Glomerular visceral epithelial cell (primary cell): ENCODE measurements around the gene ATP13A1.

ENCODE experiments used
- DNase-seq: peaks from one replicate; pipeline ENCODE4 v3.0.0-alpha.2; 2016; ENCODE audit errors: extremely low spot score

Gene ATP13A1

DNA sequence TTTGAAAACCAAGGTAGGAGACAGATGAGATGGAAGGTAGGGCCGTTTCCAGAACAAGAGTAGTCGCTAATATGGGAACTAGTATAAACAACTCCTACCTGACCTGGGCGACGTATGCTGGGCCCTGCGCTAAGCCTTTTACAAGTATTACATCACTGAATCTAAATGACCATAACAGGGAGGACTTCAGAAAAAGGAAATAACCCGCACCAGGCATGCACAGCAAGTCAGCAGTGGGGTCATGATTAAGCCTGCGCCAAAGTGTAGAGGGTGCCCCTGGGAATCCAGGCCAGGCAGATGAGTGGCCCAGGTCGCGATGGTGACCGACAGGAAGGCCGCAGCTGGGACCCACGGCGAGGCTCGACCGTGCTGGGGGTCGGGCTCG lies 613 bp downstream of the ATP13A1 start:
- no peak for DNase-seq

- DNase-seq = no peak
Measured at GRCh38 chr19:19662344-19662743, 1.1 kb downstream of the ATP13A1 start.

GRCh38 chr19:19661675-19662251 lies 1.7 kb downstream of the ATP13A1 start:
- no peak for DNase-seq

GRCh38 chr19:19661141-19661674 lies 2.3 kb downstream of the ATP13A1 start:
- no peak for DNase-seq

GRCh38 chr19:19659646-19660245 lies 3.7 kb downstream of the ATP13A1 start:
- no peak for DNase-seq

GRCh38 chr19:19657397-19657783 lies 6.1 kb downstream of the ATP13A1 start:
- DNase-seq = no peak

- no peak for DNase-seq
Measured at GRCh38 chr19:19656451-19657396, 6.8 kb downstream of the ATP13A1 start.

- DNase-seq = no peak
Measured at GRCh38 chr19:19655641-19656343, 7.7 kb downstream of the ATP13A1 start.

GRCh38 chr19:19655051-19655594 lies 8.4 kb downstream of the ATP13A1 start:
- no peak for DNase-seq

DNA sequence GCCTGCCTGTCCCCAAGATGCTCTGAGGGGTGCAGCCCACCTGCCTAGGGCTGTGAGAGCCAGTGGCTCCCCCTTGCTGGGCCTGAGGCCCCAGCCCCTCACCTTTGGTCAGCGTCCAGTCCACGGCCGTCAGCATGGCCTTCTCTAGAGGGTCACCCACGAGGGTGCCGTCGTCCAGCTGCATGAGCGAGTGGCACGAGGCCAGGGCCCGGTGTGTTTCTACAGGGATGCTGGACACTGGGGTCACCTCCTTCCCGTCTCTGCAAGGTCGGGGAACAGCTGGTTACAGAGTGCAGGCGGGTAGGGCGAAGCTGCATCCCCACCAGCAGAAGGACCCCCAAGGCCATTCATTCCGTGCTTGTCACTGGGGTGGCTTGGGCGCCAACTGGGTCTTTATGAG lies 9.0 kb downstream of the ATP13A1 start:
- DNase-seq = no peak

DNA sequence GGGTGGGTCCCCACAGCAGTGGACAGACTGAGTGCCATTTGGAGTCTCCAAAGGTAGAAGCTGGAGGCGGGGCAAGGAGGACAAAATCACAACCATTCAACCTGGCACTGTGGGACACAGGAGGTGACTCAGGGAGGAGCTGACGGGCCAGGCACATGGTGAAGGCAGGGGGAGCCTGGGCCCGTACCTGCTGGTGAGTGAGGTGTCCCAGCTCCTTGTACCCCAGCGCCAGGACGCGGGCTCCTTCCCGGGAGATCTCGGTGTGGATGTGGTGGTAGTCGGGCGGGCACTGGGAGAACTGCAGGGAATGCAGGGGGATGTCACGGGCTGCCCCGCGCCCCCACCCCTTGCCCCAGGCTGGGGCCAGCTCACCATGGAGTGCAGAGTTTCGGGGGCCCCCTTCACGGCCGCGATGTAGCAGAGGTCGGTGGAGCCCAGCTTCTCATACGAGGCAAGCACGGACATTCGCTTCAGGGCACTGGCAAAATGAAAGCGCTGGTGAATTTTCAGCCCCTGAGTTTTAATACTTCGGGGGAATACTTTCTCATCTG lies 9.8 kb downstream of the ATP13A1 start:
- no peak for DNase-seq

DNA sequence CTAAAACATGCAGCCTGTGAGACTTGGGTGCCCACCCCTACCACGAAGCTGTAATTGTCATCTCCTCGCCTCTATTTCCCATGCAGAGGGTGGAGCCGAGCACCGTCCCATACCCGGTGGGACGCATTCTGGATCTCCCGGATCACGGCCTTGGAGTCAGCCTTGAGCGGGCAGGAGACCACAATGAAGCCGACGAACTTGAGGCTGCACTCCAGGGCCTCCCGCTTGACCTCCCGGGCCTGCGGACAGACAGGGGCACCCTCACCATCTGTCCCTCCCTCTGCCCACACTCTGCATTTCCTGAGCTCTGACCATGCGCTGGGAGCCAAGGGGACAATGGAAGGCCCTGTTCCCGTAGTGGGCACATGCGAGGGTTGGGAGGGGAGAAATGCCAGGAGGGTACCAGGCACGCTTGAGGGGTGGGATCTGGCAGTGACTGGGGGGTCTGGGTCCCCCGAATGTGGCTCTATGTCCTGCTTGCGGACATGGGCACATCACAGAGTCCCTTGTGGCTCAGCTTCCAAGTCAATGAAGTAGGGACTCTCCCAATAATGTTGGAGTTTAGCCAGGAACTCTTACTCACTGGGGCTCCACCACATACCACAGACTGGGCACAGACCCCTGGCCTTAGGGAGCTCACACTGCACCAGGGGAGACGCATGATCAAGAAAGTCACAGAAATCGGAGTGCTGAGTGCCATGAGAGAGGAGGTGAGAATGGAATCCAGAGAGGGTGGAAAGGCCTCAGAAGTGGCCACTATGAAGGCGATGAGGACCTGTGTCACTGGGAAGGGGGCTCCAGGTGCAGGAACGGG lies 10.8 kb downstream of the ATP13A1 start:
- DNase-seq = peak; percentile 32

- DNase-seq = no peak
Measured at GRCh38 chr19:19651076-19651475, 12.4 kb downstream of the ATP13A1 start.

DNA sequence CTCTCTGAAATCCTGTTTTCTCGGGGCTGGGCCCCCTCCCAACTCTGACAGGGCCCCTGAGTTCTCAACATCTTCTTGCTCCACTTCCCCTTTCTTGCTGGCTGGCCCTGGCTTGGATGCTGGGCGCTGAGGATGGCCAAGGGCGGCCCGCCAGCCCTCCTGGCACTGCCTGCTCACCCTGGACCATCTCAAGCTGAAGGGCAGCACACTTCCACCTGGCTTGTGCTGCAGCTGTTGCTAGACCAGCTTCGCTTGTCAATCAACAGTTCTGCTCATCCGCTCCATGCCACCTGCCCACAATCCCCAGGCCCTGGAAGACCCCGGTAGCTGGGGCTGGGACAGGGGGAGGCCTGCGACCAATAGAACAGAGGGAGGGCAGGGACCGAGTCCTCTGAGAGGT lies 13.1 kb downstream of the ATP13A1 start:
- no peak for DNase-seq

DNA sequence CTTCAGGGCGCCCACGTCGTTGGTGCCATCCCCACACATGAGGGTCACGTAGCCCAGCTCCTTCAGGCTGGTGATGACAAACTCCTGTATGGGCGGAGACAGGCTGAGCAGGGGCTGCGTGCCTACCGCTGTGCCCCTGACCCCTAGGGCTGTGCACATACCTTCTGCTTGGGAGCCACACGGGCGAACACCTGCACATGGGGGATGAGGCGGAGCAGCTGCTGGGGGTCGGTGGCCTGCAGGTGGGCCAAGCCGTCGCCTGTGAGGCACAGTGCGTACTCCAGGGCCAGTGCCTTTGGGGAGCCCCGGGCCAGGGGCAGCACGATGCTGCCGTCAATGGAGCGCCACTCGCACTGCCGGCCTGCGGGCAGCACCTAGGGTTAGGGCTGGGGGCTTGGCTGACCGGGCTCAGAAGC lies 13.9 kb downstream of the ATP13A1 start:
- DNase-seq = no peak

DNA sequence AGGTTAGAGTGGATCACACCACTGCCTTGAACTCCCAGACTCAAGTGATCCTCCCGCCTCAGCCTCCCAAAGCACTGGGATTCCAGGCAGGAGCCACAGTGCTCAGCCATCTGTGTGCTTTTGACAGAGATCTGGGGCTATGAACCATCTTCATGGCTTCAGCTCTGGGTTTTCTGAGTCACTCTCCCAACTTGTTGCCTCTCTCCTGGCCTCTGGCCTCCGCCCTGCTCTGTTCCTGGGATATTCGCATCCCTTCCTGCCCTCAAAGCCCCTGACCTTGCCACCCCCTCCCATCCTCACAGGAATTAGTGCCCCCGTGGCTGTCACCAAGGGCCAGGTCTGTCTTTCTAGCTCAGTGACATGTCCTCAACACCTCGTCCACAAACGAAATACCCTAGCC lies 14.3 kb downstream of the ATP13A1 start:
- no peak for DNase-seq

DNA sequence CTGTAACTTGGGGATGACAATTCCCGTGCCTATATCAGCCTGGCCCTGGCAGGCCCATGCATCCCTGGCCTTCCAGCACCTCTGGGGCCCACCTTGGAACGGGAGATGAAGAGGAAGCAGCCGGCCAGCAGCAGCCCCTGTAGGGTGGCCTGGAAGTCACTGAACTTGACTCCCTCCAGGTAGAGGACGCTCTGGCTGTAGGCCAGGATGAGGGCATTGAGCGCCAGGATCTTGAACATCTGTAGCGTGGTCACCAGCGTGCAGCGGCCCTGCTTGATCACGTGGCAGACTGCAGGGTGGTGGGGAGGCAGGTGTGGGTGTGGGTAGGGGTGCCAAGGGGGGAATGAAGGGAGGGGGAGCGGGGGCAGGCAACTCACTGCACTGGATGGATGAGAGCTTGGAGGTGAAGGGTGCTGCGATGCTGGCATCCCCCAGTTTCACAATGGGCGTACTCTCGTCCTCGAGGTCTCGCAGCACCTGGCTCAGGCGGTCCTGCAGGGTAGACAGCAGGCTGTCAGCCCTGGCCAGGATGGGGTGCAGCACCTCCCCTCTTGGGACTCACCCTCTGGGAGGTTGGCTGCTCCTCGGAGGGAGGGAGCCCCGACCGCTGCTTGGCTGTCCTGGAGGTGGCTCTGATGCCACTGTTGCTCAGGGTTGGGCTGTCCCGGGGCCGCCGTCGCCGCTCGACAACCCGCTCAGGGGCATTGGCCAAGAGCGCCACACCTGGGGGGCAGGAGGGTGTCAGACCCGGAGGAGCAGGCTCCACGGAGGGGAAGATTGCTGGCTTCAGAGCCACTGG lies 16.2 kb downstream of the ATP13A1 start:
- DNase-seq = no peak

- no peak for DNase-seq
Measured at GRCh38 chr19:19645233-19645870, 18.1 kb downstream of the ATP13A1 start.

DNA sequence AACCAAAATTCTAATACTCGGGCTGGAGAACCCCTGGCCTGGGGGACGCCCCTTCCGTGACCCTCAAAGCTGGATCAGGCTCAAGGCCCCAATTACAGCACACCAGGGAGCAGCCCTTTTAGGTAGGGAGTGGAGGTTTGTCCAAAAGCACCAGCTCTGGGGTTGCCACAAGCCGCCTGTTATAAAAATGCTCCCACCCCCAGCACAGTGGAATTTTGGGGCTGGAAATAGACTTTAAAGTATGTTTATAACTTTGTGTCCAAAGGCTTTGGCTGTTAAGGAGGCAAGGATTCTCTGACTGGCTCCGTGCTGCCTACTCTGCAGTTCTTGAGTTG lies 19.5 kb downstream of the ATP13A1 start:
- no peak for DNase-seq
